Adrenal gland (tissue), 12 donors: ENCODE data around the gene SAMD9L. TPM values are rescaled to one million over a fixed set of nuclear protein-coding genes. Genes with fewer than 3 reads are reported as not detected.

Experiments
- DNase-seq, 7 donors: peaks; one replicate each; pipeline ENCODE4 v3.0.0-alpha.2; 2019 to 2020
- H3K27ac ChIP-seq, 5 donors: fragments of 200-600 bp; sonication (generic) in 4 of 5; 1 replicate in 3 of 5; 2 replicates in 2 of 5; pipeline versions ENCODE4 v1.5.1 to v1.8.0; 2016 to 2020; ENCODE audit warnings: mild to moderate bottlenecking in 1 of 5
- H3K27me3 ChIP-seq: fragments of 200-600 bp; 2 replicates; pipeline ENCODE4 v1.8.0; 2021
- H3K36me3 ChIP-seq, 2 donors: fragments of 200-600 bp; replicated peaks in 1 of 2; 1 replicate in 1 of 2; 2 replicates in 1 of 2; pipeline versions ENCODE4 v1.5.1 to v1.8.0; 2018 to 2022
- H3K4me1 ChIP-seq, 2 donors: fragments of 200-600 bp; replicated peaks in 1 of 2; 1 replicate in 1 of 2; 2 replicates in 1 of 2; pipeline versions ENCODE4 v1.5.1 to v1.8.0; 2018 to 2021
- H3K4me3 ChIP-seq, 4 donors: fragments of 200-600 bp; sonication (generic) in 3 of 4; one replicate each; pipeline ENCODE4 v1.5.1; 2016 to 2018
- H3K9me3 ChIP-seq, 3 donors: fragments of 200-600 bp; sonication (generic) in 1 of 3; replicated peaks in 1 of 3; 1 replicate in 2 of 3; 2 replicates in 1 of 3; pipeline versions ENCODE4 v1.5.1 to v1.8.0; 2016 to 2021
- CTCF ChIP-seq, 6 experiments: fragments of 450-650 bp in 4 of 6; fragments of 200-600 bp in 2 of 6; sonication (generic) in 1 of 6; IDR thresholded peaks; 1 replicate in 5 of 6; 2 replicates in 1 of 6; pipeline versions ENCODE4 v1.5.1 to v1.8.0; 2016 to 2021; ENCODE audit warnings: antibody characterized with exemption in 6 of 6, mild to moderate bottlenecking in 2 of 6, moderate library complexity in 1 of 6
- POLR2A ChIP-seq, 2 donors: fragments of 450-650 bp; IDR thresholded peaks; one replicate each; pipeline ENCODE4 v1.6.1; 2017; ENCODE audit warnings: antibody characterized with exemption in 2 of 2, mild to moderate bottlenecking in 2 of 2, moderate library complexity in 1 of 2
- WGBS, 4 donors: extraction: QIAGEN DNeasy Blood & Tissue Kit in 2 of 4; methylation state at CpG; one replicate each; pipeline versions ENCODE4 v1.1.5 to v1.1.7; 2013 to 2017; 5-methylcytosine and 5-hydroxymethylcytosine counted together
- intact Hi-C, 2 donors: fragments of 100-400 bp; cut with DNase I; formaldehyde crosslinking; loops; one replicate each; pipeline versions ENCODE4 v1.14.1 to v1.15.0; 2022 to 2023
- polyA plus RNA-seq, 3 donors: library from polyadenylated mRNA; stranded (reverse); fragments of 200-250 nt in 2 of 3; fragments of 350-450 nt in 1 of 3; fragmentation: Illumina TruSeq in 1 of 3; extraction: RNeasy Lipid Tissue Mini Kit (QIAGEN cat#74804) in 1 of 3; gene quantifications; one replicate each; pipeline ENCODE4 v1.2.3, GENCODE V29; 2013 to 2014
- total RNA-seq, 9 donors: library from RNA; depleted of rRNA in 4 of 9; stranded (reverse); fragments of >200 nt in 4 of 9; fragments of 120-200 nt in 1 of 9; fragmentation: NEBNext Ultra II Directional in 1 of 9; extraction: Animal tissue kit (Norgen Biotek cat#: 25700) in 1 of 9; gene quantifications; one replicate each; pipeline versions ENCODE4 v1.1.0 to v1.2.4, GENCODE V29; 2013 to 2023
- donor health status: healthy with polysubstance abuse.
- donor health status: Bipolar disorder and iron deficiency.
- donor health status: DM: yes; HTN: yes; CAD: no.
- donor health status: DM: no; HTN: no; CAD: no.
- donor health status: DM: no; HTN: no; CAD: no.
- donor health status: DM: yes; HTN: yes; CAD: no.

The SAMD9L gene
- total and polyA plus RNA-seq, 12 donors: 4.5 to 28.0 (median 10.0) TPM

- TF ChIP-seq CTCF (IDR thresholded peaks at IDR 0.05) (no peak), POLR2A (IDR thresholded peaks at IDR 0.05) (no peak)
- Histone ChIP-seq H3K36me3 (no peaks in the 10 kb centered on the region), H3K4me3 (no peak overlapping the region), H3K9me3 (peaks cover 0 to 27% (median 0%) of the 10 kb centered on the region in 3 donors), H3K27ac (no peak overlapping the region), H3K4me1 (no peaks in the 10 kb centered on the region), H3K27me3 (no peaks in the 10 kb centered on the region)
- intact Hi-C loops: no loop called here
- 75 to 92% (median 82%) methylated on average over 1 to 2 of the region's 2 CpGs for WGBS, 4 donors
- no peak for DNase-seq
These were observed 50.8 kb downstream of the SAMD9L start for GRCh38 chr7:93097388-93097787.

GRCh38 chr7:93092757-93093370 lies 55.3 kb downstream of the SAMD9L start:
- H3K9me3 ChIP-seq: no peaks in the 10 kb centered on the region
- TF ChIP-seq CTCF (IDR thresholded peaks at IDR 0.05) (peak in 2 of 6 experiments; percentile 12 to 23), POLR2A (IDR thresholded peaks at IDR 0.05) (no peak)
- H3K4me3 ChIP-seq: no peak overlapping the region
- H3K36me3 ChIP-seq: no peaks in the 10 kb centered on the region
- no peak for DNase-seq
- H3K27ac ChIP-seq: no peak overlapping the region
- H3K27me3 ChIP-seq: no peaks in the 10 kb centered on the region
- intact Hi-C loops: no loop called here
- no peaks in the 10 kb centered on the region for H3K4me1 ChIP-seq
- WGBS, 4 donors: 67 to 89% (median 77%) methylated on average over 1 of the region's 1 CpG

Other genes with a start within 250 kb of the SAMD9L start
- gene SAMD9, start 30.4 kb downstream of the SAMD9L start, total RNA-seq: 10 to 100 TPM in 5 of 9 donors, 1 to 10 TPM in 4; 3.1 to 24.3 (median 10.3) TPM
- 10 to 100 TPM in 1 of 3 donors, 1 to 10 TPM in 2; 1.7 to 11.8 (median 2.9) TPM for gene SAMD9, start 30.4 kb downstream of the SAMD9L start, polyA plus RNA-seq
- gene HEPACAM2, start 78.1 kb upstream of the SAMD9L start, total RNA-seq: under 1 TPM in 4 of 9 donors, not detected in 5; 0.22 to 0.39 (median 0.26) TPM
- gene HEPACAM2, start 78.1 kb upstream of the SAMD9L start, polyA plus RNA-seq: under 1 TPM in 2 of 3 donors, not detected in 1; 0.03 to 0.16 TPM
- gene VPS50, start 84.0 kb upstream of the SAMD9L start, total RNA-seq: 10 to 100 TPM; 11.7 to 60.6 (median 24.8) TPM
- 10 to 100 TPM in 1 of 3 donors, 1 to 10 TPM in 2; 6.9 to 28.5 (median 8.0) TPM for gene VPS50, start 84.0 kb upstream of the SAMD9L start, polyA plus RNA-seq